Epidermal melanocyte (primary cell): ENCODE data around the gene NSD1.
"Not testable (repeated sequence)": the region's sequence is repeated elsewhere in the genome, so short reads cannot be mapped to it uniquely, and the experiment has no call there.

Experiments used
- DNase-seq: peaks from one replicate; pipeline ENCODE4 v3.0.0; 2011; ENCODE audit warnings: low spot score; ENCODE audit not compliant: insufficient read length

NSD1 gene

DNA sequence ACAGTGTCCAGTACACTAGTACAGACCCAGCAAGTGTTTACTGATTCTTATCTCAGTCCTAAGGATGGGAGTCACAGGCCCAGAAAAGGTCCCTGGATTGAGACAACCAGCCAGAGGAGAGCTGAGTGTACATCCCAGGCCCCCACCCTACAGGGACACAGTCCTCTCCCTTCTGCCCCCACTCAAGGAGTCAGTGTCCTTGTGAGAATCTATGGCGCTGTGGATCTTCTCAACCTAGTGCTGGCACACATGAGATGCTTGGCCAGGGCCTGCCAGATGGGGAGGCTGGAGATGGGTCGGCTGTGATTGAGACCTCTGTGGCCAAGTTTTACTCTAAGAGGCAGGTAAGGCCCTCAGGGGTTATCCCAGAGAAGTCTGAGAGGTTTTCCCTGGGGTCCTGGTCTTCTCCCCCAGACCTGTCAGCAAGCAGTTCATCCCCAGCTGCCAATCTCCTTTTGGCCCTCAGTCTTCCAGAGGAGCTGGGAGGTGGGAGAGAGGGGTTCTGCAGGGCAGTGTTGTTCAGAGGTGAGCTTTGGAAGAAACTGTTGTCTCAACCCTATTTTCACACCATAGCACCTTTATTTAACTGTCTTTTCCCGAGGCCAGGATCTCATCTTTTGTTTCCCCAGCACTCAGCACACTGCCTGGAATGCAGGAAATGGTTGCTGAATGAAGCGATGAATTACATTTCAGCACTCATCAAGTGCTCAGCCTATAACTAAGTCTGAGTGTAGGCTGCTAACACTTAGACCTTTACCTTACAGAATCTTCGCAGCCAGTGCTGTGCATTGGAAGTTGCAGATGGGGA, 3.2 kb upstream of the NSD1 start:
- DNase-seq, result no peak

DNA sequence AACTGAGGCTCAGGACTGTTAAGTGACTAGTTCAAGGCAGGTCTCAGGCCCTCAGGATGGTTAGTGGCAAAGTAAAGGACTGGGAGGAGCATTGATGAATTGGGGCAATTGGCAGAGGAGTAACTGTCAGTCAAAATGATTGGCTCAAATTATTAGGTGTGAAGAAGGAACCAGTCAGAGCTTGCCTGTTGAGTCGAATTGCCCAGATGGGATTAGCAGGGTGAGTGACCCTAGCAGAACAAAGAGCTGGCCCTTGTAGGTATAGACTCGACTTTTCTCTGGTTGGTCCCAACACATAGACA, 2.6 kb upstream of the NSD1 start:
- no peak for DNase-seq

DNA sequence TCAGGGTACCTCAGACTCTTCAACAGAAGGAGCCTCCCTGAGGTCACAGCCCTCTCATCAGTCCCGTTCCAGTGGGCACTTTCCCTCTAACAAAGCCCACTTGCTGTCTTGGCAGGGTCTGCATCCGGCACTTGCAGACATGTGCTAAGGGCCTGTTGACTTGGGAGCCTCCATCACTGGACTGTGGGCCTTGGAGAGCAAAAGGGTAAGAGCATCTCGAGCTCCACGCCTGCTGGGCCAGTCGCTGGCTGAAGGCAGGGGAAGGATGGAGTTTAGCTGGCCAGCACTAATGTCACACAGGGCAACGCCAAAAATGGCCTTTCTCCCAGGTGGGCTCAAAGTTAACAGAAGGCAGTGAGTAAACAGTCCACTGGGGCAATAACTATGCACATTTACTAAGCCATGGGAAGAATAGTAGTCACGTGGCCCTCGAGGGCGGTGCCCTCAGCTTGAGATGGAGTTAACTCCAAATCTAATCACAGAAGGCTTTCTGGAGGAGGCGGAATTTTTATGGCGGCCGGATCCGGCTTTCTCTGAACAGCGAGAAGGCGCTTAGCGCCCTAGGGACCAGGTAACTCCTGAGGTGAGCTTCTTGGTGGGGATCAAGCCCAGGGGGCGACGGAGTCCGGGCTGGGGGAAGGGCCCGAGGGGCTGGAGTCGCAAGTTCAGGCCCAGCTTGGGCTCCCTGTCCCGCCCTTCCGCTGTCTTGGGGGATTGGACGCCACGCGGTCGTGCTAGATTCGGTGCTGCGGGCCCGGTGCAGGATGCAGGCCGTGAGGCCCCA, 2.0 kb upstream of the NSD1 start:
- DNase-seq, result no peak

DNA sequence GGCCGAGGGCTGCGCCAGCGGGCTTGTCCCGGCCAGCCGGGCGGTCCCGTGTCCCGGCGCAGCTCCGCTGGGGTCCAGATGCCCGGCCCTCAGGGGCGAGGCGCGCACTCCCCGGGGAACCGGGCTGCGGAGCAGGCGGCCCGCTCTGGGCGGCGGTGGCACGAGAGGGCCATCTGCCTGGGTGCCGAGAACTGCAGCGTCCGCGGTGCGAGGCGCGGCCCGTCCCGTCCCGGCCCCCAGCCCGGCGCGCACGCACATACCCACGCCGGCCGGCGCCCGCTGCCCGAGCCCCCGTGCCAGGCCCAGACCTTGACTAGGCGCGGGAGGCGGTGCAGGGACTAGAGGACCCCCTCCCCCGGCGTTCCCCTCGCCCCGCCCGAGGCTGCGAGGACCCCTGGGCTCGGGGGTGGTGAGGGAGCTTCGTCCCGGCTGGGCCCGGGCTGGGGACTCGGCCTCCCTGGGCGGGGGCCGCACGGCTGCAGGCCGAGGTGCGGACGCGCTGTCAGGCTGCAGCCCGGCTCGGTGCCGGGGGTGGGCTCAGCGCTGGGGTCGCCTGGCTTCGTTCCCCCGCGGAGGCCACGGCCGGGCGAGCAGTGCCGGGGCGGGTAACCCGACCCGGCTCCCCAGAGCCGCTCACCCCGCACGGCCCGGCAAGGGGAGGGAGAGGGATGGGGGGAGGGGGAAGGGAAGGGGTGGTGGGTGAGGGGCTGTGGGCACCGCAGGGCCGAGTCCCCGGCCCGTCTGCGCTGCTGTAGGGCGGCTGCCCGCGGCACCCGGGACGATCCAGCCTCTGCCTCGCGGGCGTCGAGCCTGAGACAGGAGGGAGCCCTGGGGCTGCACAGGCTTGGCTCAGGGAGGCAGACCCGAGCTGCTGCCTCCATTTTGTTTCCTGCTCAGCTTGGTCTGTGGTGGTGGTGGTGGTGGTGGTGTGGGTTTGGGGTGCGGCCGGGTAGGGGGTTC, 1.2 kb upstream of the NSD1 start:
- no peak for DNase-seq

DNA sequence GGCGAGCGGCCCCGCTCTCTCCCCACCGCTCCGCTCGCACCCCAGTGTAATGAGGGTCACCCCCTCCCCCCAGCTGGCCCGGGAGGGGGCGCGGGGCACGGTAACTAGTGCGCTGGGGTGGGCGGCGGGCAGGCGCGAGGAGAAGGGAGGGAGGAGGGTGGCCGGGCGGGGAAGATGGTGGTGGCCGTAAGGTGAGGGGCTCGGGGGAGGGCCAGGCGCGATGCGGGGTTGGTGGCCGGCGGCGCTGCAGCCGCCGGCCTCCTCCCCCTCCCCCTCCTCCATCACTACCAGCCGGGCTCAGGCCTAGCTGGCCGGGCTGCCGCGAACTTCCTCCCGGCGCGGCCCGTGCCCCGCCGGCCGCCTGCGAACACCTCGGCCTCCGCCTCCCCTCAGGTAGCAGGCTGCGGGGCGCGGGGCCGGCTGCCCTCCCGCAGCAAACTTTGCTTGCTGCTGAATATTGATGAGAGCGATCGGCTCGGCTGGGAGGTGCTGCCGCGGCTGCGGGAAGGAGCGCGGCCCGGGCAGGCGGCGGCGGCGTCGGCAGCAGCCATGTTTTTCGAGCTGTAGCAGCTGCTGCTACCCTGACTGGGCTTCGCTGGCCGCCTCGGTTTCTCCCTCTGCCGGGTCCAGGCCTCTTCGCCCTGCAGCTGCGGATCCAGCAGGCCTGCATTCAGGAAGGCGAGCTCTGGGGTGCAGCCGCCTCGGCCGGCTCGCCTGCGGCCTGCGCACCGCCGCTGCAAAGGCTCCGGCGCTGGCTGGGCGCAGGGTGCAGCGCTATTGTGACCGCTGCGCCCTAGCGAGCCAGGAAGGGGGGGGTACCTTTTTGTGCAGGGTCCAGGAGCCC, 502 bp downstream of the NSD1 start:
- DNase-seq, result no peak

DNA sequence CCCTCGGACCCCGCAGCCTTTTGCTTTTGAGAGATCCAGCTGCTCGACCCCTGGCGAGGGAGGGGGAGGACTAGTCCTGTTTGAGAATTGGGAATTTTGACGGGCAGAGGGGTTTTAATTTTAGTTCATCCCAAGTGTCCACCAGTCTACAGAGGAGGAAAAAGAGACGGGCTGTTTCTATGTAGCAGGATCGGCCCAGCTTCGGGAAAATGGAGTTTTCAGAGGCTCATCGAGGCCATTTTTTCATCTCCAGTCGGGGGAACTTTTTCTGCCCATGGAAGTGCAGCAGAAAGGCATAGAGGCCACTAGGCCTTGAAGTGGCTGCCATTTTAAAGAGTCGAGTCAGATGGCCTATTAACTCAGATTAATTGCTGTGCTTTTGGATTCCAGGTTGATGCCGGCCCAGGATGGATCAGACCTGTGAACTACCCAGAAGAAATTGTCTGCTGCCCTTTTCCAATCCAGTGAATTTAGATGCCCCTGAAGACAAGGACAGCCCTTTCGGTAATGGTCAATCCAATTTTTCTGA, 1.2 kb downstream of the NSD1 start:
- DNase-seq, result no peak

DNA sequence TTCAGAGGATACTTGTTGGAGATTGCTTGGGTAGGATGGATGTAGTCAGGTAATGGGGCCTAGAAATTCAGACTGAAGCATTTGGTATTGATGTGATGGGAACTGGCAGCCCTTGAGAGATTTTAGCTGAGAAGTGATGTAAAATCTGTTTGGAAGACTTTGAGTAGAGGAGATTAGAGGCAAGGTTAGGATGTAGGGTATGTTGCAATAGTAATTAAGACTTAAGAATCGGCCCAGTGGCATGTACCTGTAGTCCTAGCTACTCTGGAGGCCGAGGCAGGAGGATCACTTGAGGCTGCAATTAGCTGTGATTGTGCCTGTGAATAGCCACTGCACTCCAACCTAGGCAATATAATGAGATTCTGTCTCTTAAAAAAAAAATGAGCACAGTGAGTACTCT, 6.7 kb downstream of the NSD1 start:
- DNase-seq, result no peak

DNA sequence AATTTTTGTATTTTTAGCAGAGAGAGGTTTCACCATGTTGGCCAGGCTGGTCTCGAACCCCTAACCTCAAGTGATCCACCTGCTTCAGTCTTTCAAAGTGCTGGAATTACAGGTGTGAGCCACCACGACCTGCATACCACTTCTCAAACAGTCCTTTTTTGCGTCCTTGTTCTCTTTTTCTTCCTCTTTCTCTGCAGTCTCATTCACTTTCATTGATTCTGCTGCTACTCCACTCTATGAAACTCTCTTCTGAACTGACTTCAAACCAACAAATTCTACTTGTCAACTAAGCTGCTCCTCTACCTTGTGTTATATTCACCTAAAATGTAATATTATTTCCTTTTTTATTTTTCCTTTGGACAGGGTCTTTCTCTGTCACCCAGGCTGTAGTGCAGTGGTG, 7.9 kb downstream of the NSD1 start:
- no peak for DNase-seq

DNA sequence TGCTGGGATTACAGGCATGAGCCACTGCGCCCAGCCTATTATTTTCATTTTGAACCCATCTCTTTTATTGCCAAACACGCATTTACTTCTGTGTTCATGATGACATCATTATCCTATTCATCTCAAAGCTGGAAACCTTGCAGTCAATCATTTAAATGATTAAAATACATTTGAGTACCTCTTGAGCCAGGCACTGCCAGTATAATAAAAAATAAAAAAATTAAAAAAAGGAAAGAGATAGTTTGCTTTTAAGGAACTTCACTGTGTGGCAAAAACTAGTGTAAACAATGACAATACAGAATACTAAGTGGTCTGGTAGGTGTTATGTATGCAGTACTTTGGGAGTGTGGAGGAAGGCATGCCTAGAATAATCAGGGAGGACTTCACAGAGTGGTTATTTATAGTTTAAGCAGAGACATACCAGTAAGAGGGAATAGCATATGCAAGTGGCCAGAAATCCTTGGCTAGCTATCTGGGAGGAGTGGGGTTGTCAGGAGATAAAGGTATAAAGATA, 8.6 kb downstream of the NSD1 start:
- DNase-seq, result no peak

DNA sequence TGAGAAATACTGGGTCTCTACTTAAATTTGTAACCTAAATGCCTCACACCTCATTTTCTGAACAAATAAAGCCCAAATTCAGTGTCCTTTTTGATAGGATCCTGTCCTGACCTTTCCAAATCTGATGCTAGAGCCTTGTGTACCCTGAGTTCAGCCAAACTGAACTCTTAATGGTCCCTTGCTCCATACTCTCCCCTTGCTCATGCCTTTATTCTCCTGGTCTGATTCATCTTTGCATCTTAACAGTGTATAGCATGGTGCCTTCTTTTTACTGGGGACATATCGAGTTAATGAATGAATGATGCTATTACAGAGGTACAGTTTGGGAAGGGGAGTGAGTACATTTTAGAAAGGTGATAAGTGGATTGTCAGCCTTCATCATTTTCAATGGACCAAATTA, 9.2 kb downstream of the NSD1 start:
- no peak for DNase-seq

DNA sequence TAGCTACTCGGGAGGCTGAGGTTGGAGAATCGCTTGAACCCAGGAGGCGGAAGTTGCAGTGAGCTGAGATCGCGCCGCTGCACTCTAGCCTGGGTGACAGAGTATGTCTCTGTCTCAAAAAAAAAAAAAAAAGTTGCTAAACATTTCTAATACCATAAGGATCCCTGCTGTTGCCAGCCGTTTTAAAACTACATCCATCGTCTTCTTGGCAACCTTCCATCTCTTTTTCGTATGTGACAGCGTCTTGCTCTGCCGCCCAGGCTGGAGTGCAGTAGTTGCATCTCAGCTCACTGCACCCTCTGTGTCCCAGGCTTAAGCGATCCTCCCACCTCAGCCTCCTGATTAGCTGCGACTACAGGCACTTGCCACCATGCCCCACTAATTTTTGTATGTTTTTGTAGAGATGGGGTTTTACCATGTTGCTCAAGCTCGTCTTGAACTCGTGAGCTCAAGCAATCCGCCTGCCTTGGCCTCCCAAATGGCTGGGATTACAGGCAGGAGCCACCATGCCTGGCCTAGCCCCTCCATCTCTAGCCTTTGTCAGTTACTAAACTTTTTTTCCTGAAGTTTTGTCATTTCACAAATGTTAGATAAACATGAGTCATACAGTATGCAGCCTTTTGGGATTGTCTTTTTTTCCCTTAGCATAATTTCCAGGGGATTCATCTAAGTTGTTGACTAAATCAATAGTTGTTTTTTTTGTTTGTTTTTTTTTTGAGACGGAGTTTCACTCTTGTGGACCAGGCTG, 13.5 kb downstream of the NSD1 start:
- DNase-seq, result no peak

DNA sequence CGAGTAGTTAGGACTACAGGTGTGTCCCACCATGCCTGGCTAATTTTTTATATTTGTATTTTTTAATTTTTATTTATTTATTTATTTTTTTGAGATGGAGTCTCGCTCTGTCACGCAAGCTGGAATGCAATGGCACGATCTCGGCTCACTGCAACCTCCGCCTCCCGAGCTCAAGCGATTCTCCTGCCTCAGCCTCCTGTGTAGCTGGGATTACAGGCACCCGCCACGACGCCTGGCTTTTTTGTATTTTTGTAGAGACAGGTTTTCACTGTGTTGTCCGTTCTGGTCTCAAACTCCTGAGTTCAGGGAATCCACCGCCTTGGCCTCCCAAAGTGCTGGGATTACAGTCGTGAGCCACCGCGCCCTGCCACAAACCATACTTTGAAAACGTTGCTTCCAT, 16.5 kb downstream of the NSD1 start:
- DNase-seq, result not testable (repeated sequence)

DNA sequence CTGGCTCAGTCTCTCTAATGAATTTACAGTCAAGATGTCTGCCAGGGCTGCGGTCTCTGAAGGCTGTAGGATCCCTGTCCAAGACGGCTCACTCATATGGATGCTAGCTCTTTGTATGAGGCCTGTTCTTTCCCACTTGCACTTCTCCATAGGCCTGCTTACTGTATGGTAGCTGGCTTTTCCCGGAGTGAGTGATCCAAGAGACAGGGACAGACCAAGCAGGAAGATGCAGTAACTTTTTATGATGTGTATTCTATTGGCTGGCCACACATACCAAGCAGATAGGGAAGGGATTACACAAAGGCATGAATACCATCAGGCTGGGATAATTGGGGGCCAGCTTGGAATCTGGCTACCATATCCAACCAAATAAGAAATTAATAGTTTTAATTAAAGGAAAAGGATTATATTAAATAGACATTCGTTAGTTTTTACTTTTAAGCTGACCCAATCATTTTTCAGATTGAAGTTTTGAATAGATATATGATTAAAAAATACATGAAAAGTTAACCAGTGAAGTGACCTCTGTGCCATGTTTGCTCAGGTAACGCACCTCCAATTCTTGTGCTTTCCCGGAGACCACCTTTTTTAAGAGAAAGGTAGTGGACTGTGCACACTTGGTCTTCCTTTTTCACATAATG, 20.6 kb downstream of the NSD1 start:
- DNase-seq, result no peak

DNA sequence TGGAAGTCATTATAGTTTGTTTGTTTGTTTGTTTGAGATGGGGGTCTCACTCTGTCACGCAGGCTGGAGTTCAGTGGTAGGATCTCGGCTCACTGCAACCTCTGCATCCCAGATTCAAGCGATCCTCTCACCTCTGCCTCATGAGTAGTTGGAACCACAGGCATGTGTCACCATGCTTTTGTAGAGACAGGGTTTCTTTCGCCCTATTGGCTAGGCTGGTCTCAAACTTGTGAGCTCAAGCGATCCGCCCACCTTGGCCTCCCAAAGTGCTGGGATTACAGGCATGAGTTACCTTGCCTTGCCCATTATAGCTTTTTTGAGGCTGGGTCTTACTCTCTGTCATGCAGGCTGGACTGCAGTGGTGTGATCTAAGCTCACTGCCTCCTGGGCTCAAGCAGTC, 28.8 kb downstream of the NSD1 start:
- DNase-seq, result no peak

DNA sequence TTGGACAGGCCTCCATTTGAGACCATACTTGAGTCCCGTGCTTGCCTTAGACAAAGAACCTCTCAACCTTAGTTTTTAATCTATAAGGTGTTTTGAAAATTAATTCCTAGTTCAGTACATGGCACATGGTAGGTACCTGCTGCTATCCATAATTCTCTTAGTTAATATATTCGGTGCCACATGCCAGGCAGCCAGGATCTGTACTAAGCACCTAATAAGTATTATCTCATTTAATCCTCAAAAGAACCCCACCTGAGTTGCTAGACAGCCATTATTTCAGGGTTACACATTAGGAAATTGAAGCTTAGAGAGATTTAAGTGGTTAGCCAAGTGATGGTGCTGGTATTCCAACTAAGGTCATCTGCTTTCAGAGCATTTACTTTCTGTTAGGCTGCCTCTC, 29.9 kb downstream of the NSD1 start:
- no peak for DNase-seq

DNA sequence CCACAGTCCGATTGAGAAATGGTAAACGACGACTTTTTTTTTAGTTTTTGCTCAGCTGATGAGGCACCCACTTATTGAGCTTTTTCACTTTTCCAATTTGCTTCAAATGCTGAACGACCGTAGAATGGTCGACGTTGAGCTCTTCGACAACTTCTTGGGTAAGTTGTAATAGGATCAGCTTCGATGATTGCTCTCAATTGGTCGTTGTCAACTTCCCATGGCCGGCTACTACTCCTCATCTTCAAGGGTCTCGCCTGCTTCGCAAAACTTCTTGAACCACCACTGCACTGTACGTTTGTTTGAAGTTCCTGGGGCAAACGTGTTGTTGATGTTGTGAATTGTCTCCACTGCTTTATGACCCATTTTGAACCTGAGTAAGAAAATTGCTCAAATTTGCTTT, 35.7 kb downstream of the NSD1 start:
- DNase-seq, result no peak

DNA sequence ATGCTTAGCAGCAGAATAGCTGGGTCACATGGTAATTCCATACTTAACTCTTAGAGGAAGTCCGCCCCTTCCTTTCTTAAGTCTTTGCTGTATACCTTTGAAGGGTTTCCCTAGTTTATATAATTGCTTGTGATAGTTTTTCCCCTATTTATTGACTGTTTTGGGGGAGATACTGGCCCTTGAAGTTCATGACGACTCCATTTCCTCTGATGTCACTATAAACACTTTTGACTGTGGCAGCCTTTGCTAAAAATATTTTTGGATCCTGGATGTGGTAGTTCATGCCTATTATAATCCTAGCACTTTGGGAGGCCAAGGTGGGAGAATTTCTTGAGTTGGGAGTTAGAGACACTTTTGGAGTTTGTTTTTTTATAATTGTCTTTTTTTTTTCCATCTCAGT, 38.4 kb downstream of the NSD1 start:
- no peak for DNase-seq

DNA sequence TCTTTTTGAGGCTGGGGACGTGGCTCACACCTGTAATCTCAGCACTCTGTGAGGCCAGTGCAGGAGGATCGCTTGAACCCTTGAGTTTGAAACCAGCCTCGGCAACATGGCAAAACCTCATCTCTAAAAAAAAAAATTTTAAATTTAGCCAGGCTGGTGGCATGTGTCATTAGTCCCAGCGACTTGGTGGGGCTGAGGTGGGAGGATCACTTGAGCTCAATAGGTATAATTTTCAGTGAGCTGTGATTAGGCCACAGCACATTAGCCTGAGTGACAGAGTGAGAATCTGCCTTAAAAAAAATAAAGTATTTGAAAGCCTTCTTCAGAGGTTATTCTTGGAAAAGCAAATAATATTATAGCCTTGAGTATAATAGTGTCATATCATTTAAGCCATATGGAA, 41.8 kb downstream of the NSD1 start:
- DNase-seq, result no peak

DNA sequence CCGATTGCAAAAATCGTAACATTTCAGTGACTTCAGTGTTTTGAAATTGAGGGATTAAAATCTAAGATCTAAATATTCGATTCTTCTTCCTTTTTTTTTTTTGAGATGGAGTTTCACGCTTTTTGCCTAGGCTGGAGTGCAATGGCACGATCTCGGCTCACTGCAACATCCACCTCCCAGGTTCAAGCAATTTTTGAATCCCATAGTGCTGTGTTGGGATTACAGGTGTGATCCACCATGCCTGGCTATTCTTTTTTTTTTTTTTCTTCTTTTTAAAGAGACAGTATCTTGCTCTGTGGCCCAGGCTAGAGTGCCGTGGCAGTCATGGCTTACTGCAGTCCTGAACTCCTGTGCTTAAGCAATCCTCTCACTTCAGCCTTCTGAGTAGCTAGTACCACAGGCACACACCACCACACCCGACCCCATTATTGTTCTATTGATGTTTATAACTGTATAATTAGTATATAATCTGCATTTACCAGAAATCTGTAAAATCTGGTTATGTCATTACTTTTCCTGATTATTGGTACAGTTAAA, 42.7 kb downstream of the NSD1 start:
- no peak for DNase-seq
